SK-N-SH treated with all-trans-retinoic acid at 6 μM for 48 hours (cell line): Measurements from ENCODE around the gene TMEM138.

Experiments
- ATAC-seq: fragments of 200-7000 bp; cut with Tn5 transposase; 3 replicates; pipeline ENCODE4 v1.9.1; 2020; ENCODE audit warnings: mild to moderate bottlenecking, moderate library complexity
- ARNTL ChIP-seq: fragments of 450-650 bp; formaldehyde crosslinking; IDR thresholded peaks from 2 replicates; pipeline ENCODE4 v1.5.0; 2020; ENCODE audit warnings: low read depth, mild to moderate bottlenecking, moderate library complexity, borderline replicate concordance
- BACH2 ChIP-seq: fragments of 250-450 bp; sonication (Bioruptor Pico); IDR thresholded peaks from 2 replicates; pipeline ENCODE4 v1.9.0; 2021; ENCODE audit warnings: mild to moderate bottlenecking, borderline replicate concordance
- CSDC2 ChIP-seq: fragments of 250-450 bp; sonication (Bioruptor Pico); IDR thresholded peaks from 2 replicates; pipeline ENCODE4 v1.5.0; 2020; ENCODE audit warnings: mild to moderate bottlenecking, moderate library complexity
- ESRRG ChIP-seq: fragments of 250-450 bp; sonication (Bioruptor Pico); IDR thresholded peaks from 2 replicates; pipeline ENCODE4 v1.6.1; 2021; ENCODE audit warnings: mild to moderate bottlenecking
- GLIS3 ChIP-seq: fragments of 250-450 bp; sonication (Bioruptor Pico); IDR thresholded peaks from 2 replicates; pipeline ENCODE4 v1.5.0; 2020; ENCODE audit warnings: mild to moderate bottlenecking, moderate library complexity
- ISL1 ChIP-seq: fragments of 250-450 bp; sonication (Bioruptor Pico); IDR thresholded peaks from 2 replicates; pipeline ENCODE4 v2.1.2; 2022; ENCODE audit warnings: mild to moderate bottlenecking, moderate library complexity
- OSR1 ChIP-seq: fragments of 250-450 bp; sonication (Bioruptor Pico); IDR thresholded peaks from 2 replicates; pipeline ENCODE4 v1.8.0; 2022; ENCODE audit warnings: moderate library complexity, mild to moderate bottlenecking, inconsistent platforms
- PPARA ChIP-seq: fragments of 250-450 bp; sonication (Bioruptor Pico); IDR thresholded peaks from 2 replicates; pipeline ENCODE4 v1.5.0; 2020; ENCODE audit warnings: mild to moderate bottlenecking, borderline replicate concordance
- RARB ChIP-seq: fragments of 250-450 bp; sonication (Bioruptor Pico); IDR thresholded peaks from 2 replicates; pipeline ENCODE4 v1.8.0; 2021; ENCODE audit warnings: mild to moderate bottlenecking, moderate library complexity
- SNAI2 ChIP-seq: fragments of 250-450 bp; sonication (Bioruptor Pico); IDR thresholded peaks from 2 replicates; pipeline ENCODE4 v1.5.0; 2020; ENCODE audit warnings: mild to moderate bottlenecking, moderate library complexity
- TCF4 ChIP-seq: fragments of 250-450 bp; sonication (Bioruptor Pico); IDR thresholded peaks from 2 replicates; pipeline ENCODE4 v1.8.0; 2021; ENCODE audit warnings: mild to moderate bottlenecking, moderate library complexity, borderline replicate concordance
- ZC3H10 ChIP-seq: fragments of 250-450 bp; sonication (Bioruptor Pico); IDR thresholded peaks from 2 replicates; pipeline ENCODE4 v1.5.1; 2021; ENCODE audit warnings: mild to moderate bottlenecking, moderate library complexity
- ZFP3 ChIP-seq: fragments of 250-450 bp; sonication (Bioruptor Pico); IDR thresholded peaks from 2 replicates; pipeline ENCODE4 v1.5.0; 2020; ENCODE audit warnings: mild to moderate bottlenecking, moderate library complexity
- ZFP30 ChIP-seq: fragments of 450-650 bp; formaldehyde crosslinking; IDR thresholded peaks from 2 replicates; pipeline ENCODE4 v1.5.0; 2022; ENCODE audit warnings: mild to moderate bottlenecking, moderate library complexity
- ZNF70 ChIP-seq: fragments of 450-650 bp; formaldehyde crosslinking; IDR thresholded peaks from 2 replicates; pipeline ENCODE4 v1.5.0; 2020; ENCODE audit warnings: mild to moderate bottlenecking, moderate library complexity
- ZNF8 ChIP-seq: fragments of 450-650 bp; formaldehyde crosslinking; IDR thresholded peaks from 2 replicates; pipeline ENCODE4 v1.5.0; 2020; ENCODE audit warnings: mild to moderate bottlenecking, moderate library complexity
- TF ChIP-seq, protein P1 (sequence below): fragments of 250-450 bp; sonication (Bioruptor Pico); IDR thresholded peaks from 2 replicates; pipeline ENCODE4 v1.5.0; 2020; ENCODE audit warnings: mild to moderate bottlenecking, moderate library complexity
- TF ChIP-seq, protein P2 (sequence below): fragments of 250-450 bp; sonication (Bioruptor Pico); IDR thresholded peaks from 2 replicates; pipeline ENCODE4 v1.8.0; 2020; ENCODE audit warnings: mild to moderate bottlenecking, moderate library complexity, borderline replicate concordance
- TF ChIP-seq, protein P3 (sequence below): fragments of 250-450 bp; sonication (Bioruptor Pico); IDR thresholded peaks from 2 replicates; pipeline ENCODE4 v1.8.0; 2021; ENCODE audit warnings: low read depth, mild to moderate bottlenecking, moderate library complexity, borderline replicate concordance
- TF ChIP-seq, protein P4 (sequence below): fragments of 250-450 bp; sonication (Bioruptor Pico); IDR thresholded peaks from 2 replicates; pipeline ENCODE4 v1.5.1; 2021; ENCODE audit warnings: mild to moderate bottlenecking, moderate library complexity

The TMEM138 gene

DNA sequence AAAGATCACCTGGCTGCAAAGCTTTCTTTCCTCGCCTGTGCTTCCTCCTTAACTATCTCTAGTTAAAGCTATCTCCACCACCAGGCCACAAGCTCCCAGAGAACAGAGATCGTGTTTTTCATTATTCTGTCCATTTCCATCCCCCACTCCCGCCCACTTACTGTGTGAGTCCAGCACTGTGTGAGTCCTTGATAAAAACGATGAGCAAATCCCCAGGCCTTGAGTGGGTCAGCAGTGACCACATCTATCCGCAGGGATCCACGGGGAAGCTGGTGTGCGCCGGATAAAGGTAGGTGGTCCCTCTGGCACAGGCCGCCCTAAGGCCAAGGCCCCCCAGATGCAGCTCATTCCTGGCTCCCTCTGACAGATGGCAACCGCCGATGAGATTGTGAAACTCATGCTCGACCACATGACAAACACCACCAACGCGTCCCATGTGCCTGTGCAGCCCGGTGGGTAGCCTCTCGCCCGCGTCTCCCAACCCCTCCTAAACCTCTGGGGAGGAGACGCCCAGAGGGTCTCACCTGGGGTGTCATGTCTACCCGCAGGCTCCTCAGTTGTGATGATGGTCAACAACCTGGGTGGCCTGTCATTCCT is 19.9 kb upstream of the TMEM138 start (continued):
- TF ChIP-seq, protein P1, sequence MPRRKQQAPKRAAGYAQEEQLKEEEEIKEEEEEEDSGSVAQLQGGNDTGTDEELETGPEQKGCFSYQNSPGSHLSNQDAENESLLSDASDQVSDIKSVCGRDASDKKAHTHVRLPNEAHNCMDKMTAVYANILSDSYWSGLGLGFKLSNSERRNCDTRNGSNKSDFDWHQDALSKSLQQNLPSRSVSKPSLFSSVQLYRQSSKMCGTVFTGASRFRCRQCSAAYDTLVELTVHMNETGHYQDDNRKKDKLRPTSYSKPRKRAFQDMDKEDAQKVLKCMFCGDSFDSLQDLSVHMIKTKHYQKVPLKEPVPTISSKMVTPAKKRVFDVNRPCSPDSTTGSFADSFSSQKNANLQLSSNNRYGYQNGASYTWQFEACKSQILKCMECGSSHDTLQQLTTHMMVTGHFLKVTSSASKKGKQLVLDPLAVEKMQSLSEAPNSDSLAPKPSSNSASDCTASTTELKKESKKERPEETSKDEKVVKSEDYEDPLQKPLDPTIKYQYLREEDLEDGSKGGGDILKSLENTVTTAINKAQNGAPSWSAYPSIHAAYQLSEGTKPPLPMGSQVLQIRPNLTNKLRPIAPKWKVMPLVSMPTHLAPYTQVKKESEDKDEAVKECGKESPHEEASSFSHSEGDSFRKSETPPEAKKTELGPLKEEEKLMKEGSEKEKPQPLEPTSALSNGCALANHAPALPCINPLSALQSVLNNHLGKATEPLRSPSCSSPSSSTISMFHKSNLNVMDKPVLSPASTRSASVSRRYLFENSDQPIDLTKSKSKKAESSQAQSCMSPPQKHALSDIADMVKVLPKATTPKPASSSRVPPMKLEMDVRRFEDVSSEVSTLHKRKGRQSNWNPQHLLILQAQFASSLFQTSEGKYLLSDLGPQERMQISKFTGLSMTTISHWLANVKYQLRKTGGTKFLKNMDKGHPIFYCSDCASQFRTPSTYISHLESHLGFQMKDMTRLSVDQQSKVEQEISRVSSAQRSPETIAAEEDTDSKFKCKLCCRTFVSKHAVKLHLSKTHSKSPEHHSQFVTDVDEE (CRISPR knock-in tag), result no peak
- TF ChIP-seq ZC3H10 (CRISPR knock-in tag) (no peak), ESRRG (CRISPR knock-in tag) (no peak), GLIS3 (CRISPR knock-in tag) (no peak), PPARA (CRISPR knock-in tag) (no peak), OSR1 (CRISPR knock-in tag) (no peak)
- TF ChIP-seq, protein P2, sequence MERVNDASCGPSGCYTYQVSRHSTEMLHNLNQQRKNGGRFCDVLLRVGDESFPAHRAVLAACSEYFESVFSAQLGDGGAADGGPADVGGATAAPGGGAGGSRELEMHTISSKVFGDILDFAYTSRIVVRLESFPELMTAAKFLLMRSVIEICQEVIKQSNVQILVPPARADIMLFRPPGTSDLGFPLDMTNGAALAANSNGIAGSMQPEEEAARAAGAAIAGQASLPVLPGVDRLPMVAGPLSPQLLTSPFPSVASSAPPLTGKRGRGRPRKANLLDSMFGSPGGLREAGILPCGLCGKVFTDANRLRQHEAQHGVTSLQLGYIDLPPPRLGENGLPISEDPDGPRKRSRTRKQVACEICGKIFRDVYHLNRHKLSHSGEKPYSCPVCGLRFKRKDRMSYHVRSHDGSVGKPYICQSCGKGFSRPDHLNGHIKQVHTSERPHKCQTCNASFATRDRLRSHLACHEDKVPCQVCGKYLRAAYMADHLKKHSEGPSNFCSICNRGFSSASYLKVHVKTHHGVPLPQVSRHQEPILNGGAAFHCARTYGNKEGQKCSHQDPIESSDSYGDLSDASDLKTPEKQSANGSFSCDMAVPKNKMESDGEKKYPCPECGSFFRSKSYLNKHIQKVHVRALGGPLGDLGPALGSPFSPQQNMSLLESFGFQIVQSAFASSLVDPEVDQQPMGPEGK (CRISPR knock-in tag), result no peak

DNA sequence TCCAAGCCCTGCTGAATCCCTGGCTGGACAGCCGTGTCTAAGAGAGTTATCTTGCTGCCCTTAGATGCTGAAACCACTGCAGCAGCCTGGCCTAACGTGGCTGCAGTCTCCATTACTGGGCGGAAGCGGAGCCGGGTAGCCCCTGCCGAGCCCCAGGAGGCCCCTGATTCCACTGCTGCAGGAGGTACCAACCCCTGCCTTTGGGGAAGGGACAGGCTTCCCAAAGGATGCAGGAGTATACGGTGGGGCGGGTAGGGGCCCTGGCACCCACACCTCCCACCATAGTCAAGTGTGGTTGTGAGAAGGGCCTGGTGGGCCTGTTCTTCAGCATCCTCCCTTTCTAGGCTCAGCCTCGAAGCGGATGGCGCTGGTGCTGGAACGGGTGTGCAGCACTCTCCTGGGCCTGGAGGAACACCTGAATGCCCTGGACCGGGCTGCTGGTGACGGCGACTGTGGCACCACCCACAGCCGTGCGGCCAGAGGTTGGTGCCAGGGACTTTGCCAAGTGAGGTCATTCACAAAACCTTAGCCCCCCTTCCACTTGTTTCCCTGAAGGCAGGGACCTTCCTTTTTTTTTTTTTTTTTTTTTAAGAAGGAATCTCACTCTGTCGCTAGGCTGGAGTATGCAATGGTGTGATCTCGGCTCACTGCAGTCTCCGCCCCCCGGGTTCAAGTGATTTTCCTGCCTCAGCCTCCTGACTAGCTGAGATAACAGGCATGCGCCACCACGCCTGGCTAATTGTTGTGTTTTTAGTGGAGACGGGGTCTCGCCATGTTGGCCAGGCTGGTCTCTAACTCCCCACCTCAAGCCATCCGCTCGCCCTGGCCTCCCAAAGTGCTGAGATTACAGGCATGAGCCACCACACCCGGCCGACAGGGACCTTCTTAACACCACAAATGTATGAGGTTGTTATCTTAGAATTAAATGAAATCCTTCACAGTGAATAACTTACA is 18.1 kb upstream of the TMEM138 start:
- ATAC-seq, result no peak
- TF ChIP-seq GLIS3 (CRISPR knock-in tag), result no peak
- TF ChIP-seq, protein P2 (CRISPR knock-in tag), result no peak
- TF ChIP-seq BACH2 (CRISPR knock-in tag), result no peak
- no peak for TF ChIP-seq PPARA (CRISPR knock-in tag)
- TF ChIP-seq, protein P1 (CRISPR knock-in tag), result no peak
- no peak for TF ChIP-seq RARB (CRISPR knock-in tag)
- no peak for TF ChIP-seq CSDC2 (CRISPR knock-in tag)
- no peak for TF ChIP-seq ZFP3 (CRISPR knock-in tag)
- TF ChIP-seq, protein P3, sequence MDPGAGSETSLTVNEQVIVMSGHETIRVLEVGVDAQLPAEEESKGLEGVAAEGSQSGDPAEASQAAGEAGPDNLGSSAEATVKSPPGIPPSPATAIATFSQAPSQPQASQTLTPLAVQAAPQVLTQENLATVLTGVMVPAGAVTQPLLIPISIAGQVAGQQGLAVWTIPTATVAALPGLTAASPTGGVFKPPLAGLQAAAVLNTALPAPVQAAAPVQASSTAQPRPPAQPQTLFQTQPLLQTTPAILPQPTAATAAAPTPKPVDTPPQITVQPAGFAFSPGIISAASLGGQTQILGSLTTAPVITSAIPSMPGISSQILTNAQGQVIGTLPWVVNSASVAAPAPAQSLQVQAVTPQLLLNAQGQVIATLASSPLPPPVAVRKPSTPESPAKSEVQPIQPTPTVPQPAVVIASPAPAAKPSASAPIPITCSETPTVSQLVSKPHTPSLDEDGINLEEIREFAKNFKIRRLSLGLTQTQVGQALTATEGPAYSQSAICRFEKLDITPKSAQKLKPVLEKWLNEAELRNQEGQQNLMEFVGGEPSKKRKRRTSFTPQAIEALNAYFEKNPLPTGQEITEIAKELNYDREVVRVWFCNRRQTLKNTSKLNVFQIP (CRISPR knock-in tag), result no peak
- TF ChIP-seq TCF4 (CRISPR knock-in tag), result no peak
- TF ChIP-seq ZC3H10 (CRISPR knock-in tag), result no peak
- TF ChIP-seq ZNF70 (CRISPR knock-in tag), result no peak
- TF ChIP-seq, protein P4, sequence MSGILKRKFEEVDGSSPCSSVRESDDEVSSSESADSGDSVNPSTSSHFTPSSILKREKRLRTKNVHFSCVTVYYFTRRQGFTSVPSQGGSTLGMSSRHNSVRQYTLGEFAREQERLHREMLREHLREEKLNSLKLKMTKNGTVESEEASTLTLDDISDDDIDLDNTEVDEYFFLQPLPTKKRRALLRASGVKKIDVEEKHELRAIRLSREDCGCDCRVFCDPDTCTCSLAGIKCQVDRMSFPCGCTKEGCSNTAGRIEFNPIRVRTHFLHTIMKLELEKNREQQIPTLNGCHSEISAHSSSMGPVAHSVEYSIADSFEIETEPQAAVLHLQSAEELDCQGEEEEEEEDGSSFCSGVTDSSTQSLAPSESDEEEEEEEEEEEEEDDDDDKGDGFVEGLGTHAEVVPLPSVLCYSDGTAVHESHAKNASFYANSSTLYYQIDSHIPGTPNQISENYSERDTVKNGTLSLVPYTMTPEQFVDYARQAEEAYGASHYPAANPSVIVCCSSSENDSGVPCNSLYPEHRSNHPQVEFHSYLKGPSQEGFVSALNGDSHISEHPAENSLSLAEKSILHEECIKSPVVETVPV (CRISPR knock-in tag), result no peak
- TF ChIP-seq OSR1 (CRISPR knock-in tag), result no peak
- TF ChIP-seq ZNF8 (CRISPR knock-in tag), result no peak
- TF ChIP-seq ZFP30 (CRISPR knock-in tag), result no peak
- TF ChIP-seq ISL1 (CRISPR knock-in tag), result no peak
- no peak for TF ChIP-seq ESRRG (CRISPR knock-in tag)
- TF ChIP-seq ARNTL (CRISPR knock-in tag), result no peak
- TF ChIP-seq SNAI2 (CRISPR knock-in tag), result no peak
- TF ChIP-seq, all 23 proteins: peak for 0
